Measurements from ENCODE around the gene TPH1. TPM values are rescaled to one million over a fixed set of nuclear protein-coding genes. Genes with fewer than 3 reads are reported as not detected.

Gene TPH1
- under 0.01 TPM in 2 replicates for total RNA-seq

DNA sequence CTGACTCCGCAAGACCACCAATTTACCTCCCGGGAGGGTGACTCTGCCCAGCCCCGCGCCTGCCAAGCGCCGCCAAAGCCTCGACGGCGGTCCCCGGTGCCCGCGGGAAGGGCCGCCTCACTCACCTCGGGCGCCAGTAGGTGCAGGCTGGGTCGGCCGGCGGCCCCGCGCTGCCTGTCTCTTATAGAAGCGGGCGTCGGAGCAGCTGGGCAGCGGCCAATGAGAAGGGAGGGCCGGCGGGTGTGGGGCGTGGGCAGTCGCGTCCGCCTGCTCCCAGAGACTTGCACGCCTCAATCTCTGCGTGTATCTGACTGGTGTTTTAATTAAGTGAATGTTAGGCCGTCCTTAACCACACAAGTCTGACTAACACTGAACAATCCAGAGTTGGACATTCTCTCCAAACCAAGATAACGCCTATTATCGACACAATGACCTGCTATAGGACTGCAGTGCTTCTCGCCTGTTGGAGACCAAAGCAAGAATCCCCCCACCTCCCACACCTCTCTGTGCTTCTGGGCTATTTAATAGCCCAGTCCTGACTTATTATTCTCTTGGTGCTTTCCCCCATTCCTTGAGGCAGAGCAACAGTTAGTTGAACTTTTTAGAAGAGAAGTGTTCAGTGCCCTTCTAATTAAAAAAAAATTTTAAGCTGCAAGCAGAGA, at the start of gene TPH1:
TSS of gene TPH1 (minus strand) at position 154 of the 662 bp plus-strand sequence. CDS start 5,507 bp downstream, outside the sequence.

GRCh38 chr11:18012906-18013781, 32.9 kb downstream of the TPH1 start, which contains the start of gene SERGEF:
TSS of gene SERGEF (minus strand) at chr11:18013047. CDS start at chr11:18013010, 37 bp downstream.

Other genes with a start within 250 kb of the TPH1 start
- 22.7 and 27.3 TPM in 2 replicates for gene SERGEF, start 33.2 kb downstream of the TPH1 start, total RNA-seq
- 8.0 and 8.9 TPM in 2 replicates for gene SAAL1, start 59.8 kb upstream of the TPH1 start, total RNA-seq
- gene MRGPRX3, start 86.3 kb upstream of the TPH1 start, total RNA-seq = not detected in 2 replicates
- gene MRGPRX4, start 126.6 kb upstream of the TPH1 start, total RNA-seq = not detected in 2 replicates
- gene SAA4, start 190.5 kb upstream of the TPH1 start, total RNA-seq = not detected in 2 replicates
- gene SAA2, start 202.4 kb upstream of the TPH1 start, total RNA-seq = not detected in 2 replicates
- not detected in 2 replicates for gene SAA1, start 220.0 kb upstream of the TPH1 start, total RNA-seq